ENCODE data around the gene NAALADL2.

Gene NAALADL2

DNA sequence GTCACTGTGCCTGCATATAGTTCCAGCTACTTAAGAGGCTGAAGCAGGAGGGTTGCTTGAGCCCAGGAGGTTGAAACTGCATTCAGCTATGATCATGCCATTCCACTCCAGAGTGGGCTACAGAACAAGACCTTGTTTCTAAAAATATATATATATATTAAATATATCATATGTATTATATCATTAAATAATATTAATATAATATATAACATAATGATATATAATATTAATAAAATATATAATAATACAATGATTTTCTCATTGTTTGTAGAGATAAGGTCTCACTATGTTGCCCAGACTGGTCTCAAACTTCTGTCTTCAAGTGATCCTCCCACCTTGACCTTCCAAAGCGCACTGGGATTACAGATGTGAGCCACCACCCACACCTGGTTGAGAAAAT, 101.8 kb downstream of the NAALADL2 start:
- no peak overlapping the region for H3K4me3 ChIP-seq (ENCODE audit: low read depth, low read length)

DNA sequence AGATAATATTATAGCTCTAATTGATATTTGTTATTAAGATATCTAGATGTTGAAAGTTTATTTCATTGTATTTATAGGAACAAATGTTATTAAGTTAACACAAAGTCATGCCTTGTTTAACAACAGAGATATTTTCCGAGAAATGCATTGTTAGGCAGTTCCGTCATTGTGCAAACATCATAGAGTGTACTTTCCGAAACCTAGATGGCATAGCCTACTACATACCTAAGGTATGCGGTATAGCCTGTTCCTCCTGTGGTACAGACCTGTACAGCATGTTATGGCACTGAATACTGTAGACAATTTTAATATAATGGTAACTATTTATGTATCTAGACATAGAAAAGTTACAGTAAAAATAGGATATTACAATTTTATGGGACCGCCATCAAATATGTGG, 114.3 kb downstream of the NAALADL2 start:
- no peak overlapping the region for H3K4me3 ChIP-seq (ENCODE audit: low read depth, low read length)

DNA sequence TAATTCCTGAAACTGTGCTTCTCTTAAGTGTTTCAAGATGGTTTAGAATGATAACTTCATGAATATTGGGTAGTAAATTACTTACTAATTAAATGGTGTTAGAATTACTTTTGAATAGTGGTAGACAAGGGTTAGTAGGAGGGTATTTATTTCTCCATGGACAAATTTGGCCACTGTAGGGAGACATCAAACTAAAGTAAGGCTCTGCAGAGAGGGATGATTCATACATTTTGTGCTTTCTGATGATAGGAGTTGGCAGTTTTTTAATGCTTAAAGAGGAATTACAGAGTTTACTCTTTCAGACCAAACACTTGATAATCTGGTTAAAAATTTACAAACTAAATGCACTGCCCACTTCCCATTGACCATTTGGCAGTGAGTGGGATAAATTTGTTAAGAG, 127.6 kb downstream of the NAALADL2 start:
- H3K4me3 ChIP-seq (ENCODE audit: low read depth, low read length): no peak overlapping the region

DNA sequence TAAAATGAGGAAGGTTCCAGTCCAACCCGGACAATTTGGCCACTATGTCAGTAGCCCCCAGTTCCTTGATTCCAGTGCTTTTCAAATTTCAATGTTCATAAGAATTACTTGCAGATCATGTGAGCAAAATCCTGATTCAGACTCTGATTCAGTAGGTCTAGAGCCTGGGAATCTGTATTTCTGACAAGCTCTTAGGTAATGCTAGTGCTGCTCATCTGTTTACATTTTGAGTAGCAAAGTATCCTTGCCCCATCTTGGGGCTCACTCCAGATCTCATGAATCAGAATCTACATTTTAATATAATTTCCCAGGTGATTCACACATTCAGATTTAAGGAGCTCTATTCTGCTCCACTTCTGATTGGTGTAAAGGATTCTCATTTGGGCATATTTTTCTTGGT, 142.0 kb downstream of the NAALADL2 start:
- H3K4me3 ChIP-seq (ENCODE audit: low read depth, low read length): no peak overlapping the region

DNA sequence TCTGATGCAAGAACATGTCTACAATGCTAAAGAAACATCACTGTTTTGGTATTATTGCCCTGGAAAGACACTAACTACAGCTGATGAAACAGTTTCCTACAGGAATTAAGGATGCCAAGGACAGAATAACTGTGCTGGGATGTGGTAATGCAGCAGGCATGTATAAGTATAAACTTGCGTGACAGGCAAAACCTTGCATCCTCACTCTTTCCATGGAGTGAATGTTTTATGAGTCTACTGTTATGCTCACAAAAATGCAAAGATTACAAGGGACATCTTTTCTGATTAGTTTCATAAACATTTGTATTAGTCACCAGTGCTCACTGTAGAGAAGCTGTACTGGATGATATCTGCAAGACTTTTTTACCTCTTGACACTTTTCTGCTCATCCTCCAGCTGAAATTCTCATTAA, 143.6 kb downstream of the NAALADL2 start:
- no peak overlapping the region for H3K4me3 ChIP-seq (ENCODE audit: low read depth, low read length)

DNA sequence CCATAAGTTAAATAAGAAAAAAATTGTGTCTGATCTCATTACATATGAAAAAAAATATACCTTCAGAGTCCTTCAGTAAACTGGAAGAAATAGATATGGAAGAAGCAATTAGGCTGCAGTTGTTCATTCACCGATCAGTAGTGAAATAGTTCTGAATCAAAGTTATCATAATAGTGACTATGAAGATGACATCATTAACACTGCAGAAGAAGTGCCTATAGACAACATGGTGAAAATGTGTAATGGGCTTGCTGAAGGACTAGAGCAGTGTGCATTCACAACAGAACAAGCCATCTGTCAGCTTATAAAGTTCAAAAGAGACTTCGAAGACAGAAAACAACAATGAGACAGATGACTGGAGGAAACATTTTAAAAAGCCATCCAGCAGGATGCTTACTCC, 144.5 kb downstream of the NAALADL2 start:
- H3K4me3 ChIP-seq (ENCODE audit: low read depth, low read length): no peak overlapping the region

DNA sequence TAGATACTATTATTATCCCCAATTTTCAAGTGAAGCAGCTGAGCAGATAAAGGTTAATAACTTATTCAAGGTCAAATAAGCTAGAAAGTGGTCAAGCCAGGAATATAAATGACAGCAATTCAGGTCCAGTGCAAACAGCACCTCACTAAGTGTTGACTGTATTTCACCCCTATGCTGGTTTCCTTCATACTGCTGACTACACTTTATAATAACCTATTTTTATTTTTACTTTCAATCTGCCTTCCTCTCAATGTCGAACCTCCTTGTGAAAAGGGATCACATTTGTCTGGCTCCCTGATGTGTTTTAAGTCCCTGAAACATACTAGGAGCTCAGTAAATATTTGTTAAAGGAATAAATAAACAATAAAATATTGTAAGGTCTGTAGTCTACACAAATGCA, 146.1 kb downstream of the NAALADL2 start:
- no peak overlapping the region for H3K4me3 ChIP-seq (ENCODE audit: low read depth, low read length)

DNA sequence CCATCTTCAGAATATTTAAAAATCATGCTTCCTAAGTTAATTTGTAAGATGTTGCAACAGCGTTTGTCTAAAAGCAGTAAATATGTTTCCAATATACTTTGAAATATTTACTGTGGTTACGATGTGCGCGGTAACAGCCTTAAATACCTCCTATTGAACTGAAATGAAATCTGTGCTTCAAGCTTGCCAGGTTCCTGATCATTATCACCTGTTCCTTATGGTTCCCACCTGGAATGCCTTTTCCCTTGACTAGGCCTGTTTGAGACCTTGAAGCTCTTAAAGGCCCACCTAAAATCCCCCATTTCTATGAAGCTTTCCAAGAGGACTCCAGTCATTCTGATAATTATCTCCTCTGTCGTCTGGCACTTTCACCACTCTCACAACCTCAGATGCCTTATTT, 146.7 kb downstream of the NAALADL2 start:
- H3K4me3 ChIP-seq (ENCODE audit: low read depth, low read length): no peak overlapping the region

DNA sequence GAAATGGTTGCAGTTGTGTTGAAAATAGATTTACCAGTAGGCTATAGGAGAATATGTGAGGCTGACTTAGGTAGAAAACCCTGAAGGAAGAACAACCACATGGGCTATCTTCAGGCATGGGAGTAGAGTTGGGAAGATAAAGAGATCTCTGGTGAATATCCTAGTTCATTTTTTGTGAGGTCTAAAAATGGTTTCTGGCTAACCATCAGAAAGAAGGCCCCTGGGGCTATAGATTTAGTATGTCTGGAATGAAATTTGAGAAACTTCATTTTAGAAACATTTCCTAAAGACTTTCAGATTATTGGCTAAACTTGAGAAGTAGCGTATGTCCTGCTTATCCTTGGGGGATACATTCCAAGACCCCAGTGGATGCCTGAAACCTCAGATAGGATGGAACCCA, 148.2 kb downstream of the NAALADL2 start:
- H3K4me3 ChIP-seq (ENCODE audit: low read depth, low read length): no peak overlapping the region

DNA sequence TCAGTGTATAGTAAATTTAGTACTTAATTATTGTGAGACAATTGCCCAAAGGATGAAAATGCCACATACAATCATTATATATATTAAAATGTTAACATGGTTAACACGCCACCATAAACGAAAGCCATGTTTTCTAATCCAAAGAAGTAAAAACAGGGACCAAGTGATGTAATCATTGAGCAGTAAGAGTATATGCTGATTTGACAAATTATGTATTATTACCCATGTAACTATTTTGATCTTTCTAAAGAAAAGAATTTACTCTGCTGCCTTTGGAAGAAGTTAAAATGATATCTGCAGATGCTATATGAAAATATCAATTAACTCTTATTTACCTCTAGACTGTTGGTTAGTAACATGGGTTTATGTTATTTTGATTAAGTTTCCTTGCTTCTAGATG, 150.2 kb downstream of the NAALADL2 start:
- no peak overlapping the region for H3K4me3 ChIP-seq (ENCODE audit: low read depth, low read length)

DNA sequence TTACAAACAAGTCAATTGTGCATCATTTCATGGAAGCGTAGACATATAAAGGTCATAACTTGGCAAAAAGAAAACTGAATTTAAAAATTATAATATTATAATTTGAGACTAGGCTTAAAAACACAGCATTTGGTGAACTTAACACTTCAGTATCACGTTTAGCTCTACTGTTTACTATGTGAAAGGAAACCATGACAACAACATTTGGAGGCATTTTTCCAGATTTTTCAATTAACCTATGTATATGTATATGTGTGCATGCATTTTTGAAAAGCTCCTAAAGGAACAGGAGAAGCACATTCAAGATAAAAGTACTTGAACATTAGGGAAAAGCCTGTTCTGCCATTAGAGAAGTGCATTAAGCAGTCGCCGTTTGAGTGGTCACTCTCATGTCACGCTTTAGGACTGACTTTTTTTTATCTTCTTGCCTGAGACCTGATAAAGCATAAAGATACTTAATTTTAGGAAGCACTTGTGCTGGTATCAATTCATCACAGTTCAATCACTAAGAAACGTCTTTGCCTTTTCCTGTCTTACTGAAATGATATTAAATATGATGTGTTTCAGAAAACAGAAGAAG, 156.0 kb downstream of the NAALADL2 start:
- no peak overlapping the region for H3K4me3 ChIP-seq (ENCODE audit: low read depth, low read length)

DNA sequence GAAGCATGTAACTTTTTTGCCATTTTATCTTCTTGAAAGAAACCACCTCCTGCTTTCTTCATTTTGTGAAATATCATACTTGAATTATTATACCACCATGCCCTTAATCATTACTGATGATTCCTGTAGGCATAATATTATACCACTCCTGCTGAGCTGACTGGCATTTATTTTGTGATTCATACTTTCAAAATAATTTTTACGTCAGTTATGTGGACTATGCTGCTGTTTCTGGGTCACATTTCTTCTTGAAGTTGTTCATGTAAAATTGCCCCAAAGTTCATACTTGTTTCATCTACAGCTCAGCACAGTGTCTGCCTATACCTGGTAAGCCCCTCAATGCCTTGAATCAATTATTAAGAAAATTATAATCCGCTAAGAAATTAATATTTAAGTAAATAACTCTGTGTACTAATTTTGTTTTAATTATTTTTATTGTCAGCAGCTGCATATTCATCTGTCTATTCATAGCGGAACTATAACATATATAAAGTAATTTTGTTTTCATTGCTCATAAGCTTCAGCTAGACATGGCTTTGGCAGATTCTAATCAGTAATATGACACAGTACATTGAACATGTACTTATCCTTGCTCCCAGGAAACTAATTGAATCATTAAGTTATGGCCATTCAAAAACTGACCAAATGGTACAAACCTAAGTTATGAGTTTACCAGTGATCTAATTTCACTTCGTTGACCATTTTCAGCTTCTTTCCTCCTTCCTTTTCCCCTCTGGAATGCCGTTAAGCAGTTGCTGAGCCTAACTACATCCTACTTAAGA, 160.0 kb downstream of the NAALADL2 start:
- H3K4me3 ChIP-seq (ENCODE audit: low read depth, low read length): no peak overlapping the region

DNA sequence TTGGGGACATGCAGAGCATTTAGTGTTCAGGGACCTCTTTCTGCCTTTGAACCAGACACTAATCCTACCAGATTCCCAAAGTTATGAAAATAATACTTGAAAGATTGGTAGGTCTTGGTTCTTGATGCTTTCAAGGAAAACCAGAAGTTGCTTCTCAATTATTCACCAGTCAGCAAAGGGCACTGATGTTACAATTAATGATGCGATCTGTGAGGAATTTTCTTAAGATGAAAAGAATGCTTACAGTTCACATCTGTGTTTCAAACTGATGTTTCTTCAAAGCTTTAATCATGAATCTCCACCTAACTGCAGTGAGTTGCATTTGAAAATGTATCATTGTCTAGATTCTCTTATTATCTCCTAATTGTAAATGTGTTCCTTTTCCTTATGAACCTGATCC, 161.0 kb downstream of the NAALADL2 start:
- no peak overlapping the region for H3K4me3 ChIP-seq (ENCODE audit: low read depth, low read length)

DNA sequence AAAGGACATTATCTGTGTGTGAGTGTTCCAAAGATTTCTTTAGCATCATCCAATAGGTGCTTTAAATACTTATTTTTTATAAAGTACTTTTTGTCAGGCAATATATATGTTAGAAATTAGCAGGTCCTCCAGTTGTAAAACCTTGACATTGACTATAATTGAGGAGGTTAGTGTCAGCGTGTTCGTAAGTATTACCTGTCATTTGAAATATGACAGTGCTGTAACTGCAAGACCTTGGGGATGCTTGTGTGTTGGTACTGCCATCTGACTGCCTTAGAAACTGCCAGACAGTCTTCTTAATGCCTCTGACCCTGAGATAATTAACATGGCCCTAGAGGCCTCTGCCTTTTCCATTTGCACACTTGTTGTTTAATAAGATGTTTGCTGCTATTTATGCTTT, 170.7 kb downstream of the NAALADL2 start:
- H3K4me3 ChIP-seq (ENCODE audit: low read depth, low read length): no peak overlapping the region

DNA sequence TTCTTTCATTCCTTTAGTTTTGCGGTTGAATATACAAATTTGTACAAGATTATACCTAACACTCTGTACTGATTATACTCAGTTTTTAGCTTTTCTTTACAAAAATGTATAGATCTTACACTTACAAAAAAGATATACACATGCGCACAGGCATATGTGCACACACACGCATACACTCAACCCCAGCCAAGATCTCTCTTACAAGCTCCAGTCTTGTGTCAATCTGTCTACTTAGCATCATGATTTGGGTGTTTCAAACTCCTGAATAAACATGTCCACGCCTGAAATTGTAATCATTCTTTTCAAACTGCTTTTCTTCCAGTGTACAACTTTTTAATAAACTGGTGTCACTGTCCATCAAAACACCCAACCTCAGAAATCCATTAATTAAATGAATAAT, 180.7 kb downstream of the NAALADL2 start:
- H3K4me3 ChIP-seq (ENCODE audit: low read depth, low read length): no peak overlapping the region

DNA sequence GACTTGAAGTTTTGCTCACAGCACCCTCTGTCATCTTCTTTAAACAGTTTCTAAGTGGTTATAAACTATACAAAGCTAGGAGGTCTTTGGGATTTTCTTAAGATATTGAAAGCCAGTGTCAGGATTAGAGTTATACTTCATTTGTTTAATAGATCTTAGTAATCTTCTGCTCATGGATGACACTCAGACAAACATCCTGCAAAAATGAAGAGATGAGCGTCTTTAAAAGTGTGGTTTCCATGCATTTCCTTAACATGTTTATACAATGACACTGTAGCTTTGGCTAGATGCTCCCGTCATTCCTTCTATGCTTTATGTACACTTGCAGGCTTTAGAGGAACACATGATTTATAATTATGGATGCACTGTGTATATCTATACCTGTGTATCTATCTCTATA, 182.2 kb downstream of the NAALADL2 start:
- H3K4me3 ChIP-seq (ENCODE audit: low read depth, low read length): no peak overlapping the region

DNA sequence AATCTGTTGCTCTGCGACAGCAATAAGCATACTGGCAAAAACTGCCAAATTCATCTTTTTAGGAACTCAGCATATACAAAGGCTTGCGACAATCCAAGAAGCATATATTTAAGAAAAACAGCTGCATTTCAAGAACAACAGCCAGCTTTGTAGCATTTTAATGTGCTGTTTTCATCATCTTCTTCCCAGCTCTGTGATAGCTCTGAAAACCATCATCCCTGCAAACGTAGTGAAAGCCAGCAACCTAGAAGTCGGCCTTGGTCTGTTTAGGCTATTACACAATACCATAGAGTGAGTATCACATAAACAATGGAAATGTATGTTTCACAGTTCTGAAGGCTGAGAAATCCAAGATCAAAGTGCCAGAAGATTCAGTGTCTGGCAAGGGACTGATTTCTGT, 187.5 kb downstream of the NAALADL2 start:
- H3K4me3 ChIP-seq (ENCODE audit: low read depth, low read length): no peak overlapping the region

DNA sequence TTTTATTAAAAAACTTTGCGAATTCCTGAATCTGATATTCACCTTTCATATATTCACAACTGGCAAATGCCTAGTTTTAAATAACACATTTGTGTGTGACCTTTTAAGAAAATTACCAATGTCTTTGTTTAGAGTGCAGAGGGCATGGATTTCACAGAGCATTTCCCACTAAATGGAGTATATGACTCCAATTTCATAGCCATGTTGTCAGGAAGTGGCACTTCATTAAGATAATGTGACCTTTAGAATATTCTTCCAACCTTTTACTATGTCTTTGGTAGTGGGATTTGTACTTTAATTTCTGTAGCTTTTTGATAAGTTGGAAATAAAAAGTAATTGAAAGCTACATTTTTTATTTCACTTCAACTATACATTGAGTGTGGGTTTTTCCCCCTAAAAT, 188.7 kb downstream of the NAALADL2 start:
- no peak overlapping the region for H3K4me3 ChIP-seq (ENCODE audit: low read depth, low read length)

DNA sequence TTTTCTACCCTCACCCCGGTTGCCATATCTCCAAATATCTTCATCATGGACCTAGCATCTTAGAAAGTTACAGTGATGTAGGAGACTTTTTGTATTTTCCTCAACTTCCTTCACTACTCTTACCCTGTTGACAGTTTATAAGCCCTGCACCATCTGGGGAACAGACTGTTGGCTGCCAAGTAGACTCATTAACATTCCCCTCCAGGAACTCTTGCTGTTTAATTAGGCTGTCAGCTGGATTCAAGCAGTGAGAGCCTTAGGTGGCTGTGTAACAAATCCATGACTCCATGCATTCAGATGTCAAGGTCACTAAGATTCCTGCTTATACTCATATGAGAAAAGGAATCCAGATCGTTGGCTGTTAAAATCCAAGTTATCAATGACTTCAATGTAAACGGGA, 198.3 kb downstream of the NAALADL2 start:
- H3K4me3 ChIP-seq (ENCODE audit: low read depth, low read length): no peak overlapping the region

DNA sequence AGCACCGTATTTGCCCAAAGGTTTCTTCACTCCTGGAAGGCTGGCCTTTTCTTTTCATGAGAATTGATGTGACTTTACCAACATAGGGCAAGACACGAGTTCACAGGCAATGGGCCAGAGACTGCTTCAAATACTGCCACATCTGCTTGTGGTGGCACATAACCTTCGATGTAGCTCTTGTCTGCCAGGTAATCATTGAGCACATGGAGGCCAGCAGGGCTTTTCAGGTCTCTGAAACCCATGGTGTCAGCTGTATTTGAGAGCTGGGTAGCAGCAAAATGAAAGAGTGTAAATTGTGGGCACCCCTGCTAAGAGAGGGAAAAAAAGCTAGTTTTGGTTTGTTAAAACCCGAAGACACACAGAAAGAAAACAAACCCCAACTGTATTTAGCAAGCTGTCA, 200.7 kb downstream of the NAALADL2 start:
- no peak overlapping the region for H3K4me3 ChIP-seq (ENCODE audit: low read depth, low read length)

DNA sequence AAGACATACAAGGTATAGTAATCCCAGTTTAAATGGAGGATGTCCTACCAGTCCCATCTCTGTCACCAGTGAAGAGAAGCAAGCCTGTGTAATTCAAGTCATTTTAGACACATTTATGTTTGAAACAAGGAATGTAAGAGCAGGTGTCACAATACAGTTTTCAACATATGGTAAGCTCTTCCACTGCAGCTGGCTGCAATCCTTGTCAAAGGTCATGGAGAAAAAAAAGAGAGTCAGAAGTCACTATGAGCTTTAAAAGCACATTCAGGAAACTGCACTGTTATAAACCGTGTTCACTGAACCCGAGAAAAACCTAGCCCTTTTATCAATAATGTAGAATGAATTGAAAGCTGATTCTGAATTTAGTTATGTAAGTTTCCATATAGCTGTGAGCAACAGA, 206.4 kb downstream of the NAALADL2 start:
- no peak overlapping the region for H3K4me3 ChIP-seq (ENCODE audit: low read depth, low read length)

DNA sequence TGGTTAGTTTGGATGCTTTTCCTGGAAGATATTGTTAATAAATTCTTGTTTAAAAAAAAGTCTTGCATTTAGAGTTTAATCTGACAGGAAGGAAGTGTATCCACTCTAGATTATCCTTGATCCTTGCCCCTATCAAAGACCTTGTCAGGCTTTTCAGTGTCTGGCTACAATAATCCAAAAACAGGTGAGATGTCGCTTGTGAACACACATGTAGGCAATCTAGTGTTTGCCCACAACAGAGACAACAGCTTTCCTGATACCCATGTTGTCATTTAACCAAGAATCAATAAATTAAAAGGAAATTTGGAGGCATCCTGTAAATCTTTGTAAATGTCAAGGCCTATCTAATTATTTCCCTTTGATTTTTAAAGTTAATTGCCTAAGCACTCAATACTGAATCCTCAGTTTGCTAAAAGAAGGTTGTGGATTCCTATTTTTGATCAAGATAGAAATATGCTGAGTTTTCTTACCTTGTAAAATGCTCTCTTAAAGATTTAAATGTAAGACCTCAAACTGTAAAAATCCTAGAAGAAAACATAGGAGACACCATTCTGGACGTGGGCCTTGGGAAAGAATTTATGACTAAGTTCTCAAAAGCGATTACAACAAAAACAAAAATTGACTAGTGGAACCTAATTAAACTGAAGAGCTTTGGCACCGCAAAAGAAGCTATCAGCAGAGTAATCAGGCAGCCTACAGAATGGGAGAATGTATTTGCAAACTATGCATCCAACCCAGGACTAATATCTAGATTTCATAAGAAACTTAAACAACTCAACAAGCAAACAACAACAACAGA, 207.7 kb downstream of the NAALADL2 start:
- H3K4me3 ChIP-seq (ENCODE audit: low read depth, low read length): no peak overlapping the region

Data from iPS-11a (cell line).